Fibroblast of skin of left biceps (primary cell): ENCODE results near the gene APMAP.

Experiments used
- DNase-seq, 2 experiments: peaks; one replicate each; pipeline ENCODE4 v3.0.0-alpha.2; 2013; ENCODE audit warnings: low read depth in 2 of 2

Gene APMAP

GRCh38 chr20:25024171-25024570 is 31.6 kb upstream of the APMAP start:
- no peak for DNase-seq

- no peak for DNase-seq
Measured at GRCh38 chr20:25023356-25023755, 30.8 kb upstream of the APMAP start.

GRCh38 chr20:25022680-25023079 is 30.1 kb upstream of the APMAP start:
- DNase-seq: no peak

- no peak for DNase-seq
Measured at GRCh38 chr20:25021336-25021735, 28.8 kb upstream of the APMAP start.

GRCh38 chr20:25020901-25021301 is 28.4 kb upstream of the APMAP start:
- DNase-seq: no peak

GRCh38 chr20:25020345-25020744 is 27.8 kb upstream of the APMAP start:
- no peak for DNase-seq

GRCh38 chr20:25019381-25020155 is 27.0 kb upstream of the APMAP start:
- DNase-seq: no peak

- DNase-seq: no peak
Measured at GRCh38 chr20:25018841-25019240, 26.3 kb upstream of the APMAP start.

- no peak for DNase-seq
Measured at GRCh38 chr20:25018425-25018824, 25.9 kb upstream of the APMAP start.

GRCh38 chr20:25017257-25017803 is 24.8 kb upstream of the APMAP start:
- no peak for DNase-seq

GRCh38 chr20:25016471-25016870 is 23.9 kb upstream of the APMAP start:
- DNase-seq: no peak

- DNase-seq: no peak
Measured at GRCh38 chr20:25015986-25016385, 23.4 kb upstream of the APMAP start.

- no peak for DNase-seq
Measured at GRCh38 chr20:25014816-25015215, 22.3 kb upstream of the APMAP start.

- DNase-seq: no peak
Measured at GRCh38 chr20:25013478-25014380, 21.2 kb upstream of the APMAP start.

- DNase-seq: no peak
Measured at GRCh38 chr20:25012616-25013189, 20.2 kb upstream of the APMAP start.

GRCh38 chr20:25011831-25012241 is 19.3 kb upstream of the APMAP start:
- DNase-seq: no peak

- DNase-seq: no peak
Measured at GRCh38 chr20:25011261-25011660, 18.7 kb upstream of the APMAP start.

GRCh38 chr20:25009218-25010145 is 16.9 kb upstream of the APMAP start:
- DNase-seq: no peak

- DNase-seq: no peak
Measured at GRCh38 chr20:25008388-25009217, 16.1 kb upstream of the APMAP start.
